Stimulated activated CD8-positive, alpha-beta memory T cell treated with anti-CD3 and anti-CD28 coated beads, Interleukin-4, amount 100 ng/mL, for 24 hours (primary cell): ENCODE data around the gene GAK.

Experiments
- DNase-seq: peaks from one replicate; pipeline ENCODE4 v3.0.0-alpha.2; 2020; ENCODE audit warnings: low read depth

GAK gene

DNA sequence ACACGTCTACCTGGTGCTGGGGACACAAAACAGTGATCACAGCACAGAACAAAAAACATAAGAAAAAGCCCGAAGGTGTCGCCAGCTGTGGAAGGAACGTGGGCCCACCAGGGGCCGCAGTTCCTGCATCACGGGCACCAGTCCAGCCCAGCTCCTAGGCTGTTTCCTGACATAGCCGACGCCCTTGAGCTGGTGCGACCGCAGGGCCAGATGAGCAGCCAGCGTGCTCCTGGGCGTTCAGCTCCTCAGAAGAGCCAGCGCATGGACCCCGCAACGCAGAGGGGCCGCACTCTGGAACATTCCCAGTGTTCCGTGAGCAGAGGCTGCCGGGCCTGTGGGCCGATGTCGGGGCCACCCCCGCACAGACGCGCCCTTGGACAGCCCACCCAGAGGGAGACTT lies 44.1 kb downstream of the GAK start:
- DNase-seq: no peak

DNA sequence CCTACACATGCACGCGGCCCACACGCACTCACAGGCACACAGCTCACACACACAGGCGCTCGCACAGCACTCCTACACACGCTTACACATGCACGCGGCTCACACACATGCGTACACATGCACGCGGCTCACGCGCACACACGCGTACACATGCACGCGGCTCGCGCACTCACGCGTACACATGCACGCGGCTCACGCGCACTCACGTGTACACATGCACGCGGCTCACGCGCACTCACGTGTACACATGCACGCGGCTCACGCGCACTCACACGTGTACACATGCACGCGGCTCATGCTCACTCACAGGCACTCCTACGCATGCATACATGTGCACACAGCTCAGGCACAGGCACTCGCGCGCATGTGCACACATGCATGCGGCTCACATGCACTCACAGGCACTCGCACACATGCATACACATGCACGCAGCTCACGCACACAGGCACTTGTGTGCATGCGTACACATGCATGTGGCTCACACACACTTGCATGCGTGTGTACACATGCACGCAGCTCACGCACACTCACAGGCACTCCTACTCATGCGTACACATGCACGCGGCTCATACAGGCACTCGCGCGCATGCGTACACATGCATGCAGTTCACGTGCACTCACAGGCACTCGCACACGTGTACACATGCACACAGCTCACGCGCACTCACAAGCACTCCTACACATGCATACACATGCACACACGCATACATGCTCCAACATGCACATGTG lies 44.9 kb downstream of the GAK start:
- no peak for DNase-seq

DNA sequence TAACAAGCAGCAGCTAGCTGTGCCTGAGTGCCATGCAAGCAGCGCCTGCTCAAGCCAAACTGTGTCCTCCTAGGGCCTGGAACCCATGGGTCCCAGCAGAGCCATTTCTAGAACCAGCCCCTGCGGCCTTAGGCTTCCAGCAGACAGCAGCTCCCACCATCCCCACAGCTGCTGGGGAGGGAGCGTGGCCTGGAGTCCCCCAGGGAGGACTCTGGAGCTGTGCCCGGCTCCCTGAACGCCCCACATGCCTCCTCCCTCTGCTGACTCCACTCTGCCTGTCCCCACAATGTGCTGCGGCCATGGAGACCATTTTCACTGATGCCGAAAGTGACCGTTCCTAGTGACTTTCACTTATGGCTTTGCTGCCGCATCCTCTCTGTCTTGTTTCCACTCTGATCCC lies 45.9 kb downstream of the GAK start:
- no peak for DNase-seq

DNA sequence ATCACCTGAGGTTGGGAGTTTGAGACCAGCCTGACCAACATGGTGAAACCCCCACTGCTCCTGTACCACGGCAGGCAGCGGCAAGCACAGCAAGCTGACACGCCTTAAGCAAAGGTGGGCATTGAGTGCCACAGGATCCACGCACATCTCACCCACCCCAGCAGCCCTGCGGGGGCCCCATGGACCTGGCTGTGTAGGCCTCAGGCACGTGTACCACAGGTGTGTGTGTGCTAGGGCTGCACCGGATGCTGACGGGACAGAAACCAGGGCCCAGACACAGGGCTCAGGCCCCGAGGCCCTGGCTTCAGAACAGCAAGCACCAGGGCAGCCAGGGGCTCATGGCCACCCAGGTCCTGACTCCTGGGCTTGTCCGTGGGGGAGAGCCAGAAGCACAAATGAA lies 46.8 kb downstream of the GAK start:
- no peak for DNase-seq

DNA sequence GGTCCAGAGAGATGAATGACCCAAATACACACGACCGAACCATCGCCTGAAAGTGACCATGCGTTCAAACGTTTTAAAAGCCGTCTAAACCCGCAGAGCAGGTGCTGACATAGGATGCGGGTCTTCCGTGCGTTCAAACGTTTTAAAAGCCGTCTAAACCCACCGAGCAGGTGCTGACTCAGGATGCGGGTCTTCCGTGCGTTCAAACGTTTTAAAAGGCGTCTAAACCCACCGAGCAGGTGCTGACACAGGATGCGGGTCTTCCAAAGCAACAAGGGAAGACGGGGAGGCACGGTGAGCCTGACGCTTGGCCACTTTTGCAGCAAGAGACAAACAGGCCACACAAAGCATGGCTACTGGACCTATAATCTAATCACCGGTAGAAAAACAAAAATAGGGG lies 47.2 kb downstream of the GAK start:
- no peak for DNase-seq

DNA sequence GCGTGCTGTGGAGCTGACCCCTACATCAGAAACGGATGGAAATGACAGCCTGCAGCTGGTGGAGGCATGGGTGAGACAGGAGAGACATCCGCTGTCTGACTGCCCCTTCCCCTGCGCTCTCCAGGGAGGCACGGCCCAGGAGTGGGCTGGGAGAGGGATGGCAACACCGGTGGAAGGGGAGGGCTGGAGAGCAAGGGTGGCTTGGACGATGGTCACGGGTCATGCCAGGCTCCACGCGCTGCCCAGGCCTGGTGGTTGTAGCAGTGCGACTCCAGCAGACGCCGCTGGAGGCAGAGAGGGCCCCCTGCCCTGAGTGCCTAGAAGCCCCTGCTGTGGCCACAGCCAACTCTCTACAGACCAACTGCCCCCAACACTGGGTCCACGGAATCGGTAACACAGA lies 47.9 kb downstream of the GAK start:
- no peak for DNase-seq

DNA sequence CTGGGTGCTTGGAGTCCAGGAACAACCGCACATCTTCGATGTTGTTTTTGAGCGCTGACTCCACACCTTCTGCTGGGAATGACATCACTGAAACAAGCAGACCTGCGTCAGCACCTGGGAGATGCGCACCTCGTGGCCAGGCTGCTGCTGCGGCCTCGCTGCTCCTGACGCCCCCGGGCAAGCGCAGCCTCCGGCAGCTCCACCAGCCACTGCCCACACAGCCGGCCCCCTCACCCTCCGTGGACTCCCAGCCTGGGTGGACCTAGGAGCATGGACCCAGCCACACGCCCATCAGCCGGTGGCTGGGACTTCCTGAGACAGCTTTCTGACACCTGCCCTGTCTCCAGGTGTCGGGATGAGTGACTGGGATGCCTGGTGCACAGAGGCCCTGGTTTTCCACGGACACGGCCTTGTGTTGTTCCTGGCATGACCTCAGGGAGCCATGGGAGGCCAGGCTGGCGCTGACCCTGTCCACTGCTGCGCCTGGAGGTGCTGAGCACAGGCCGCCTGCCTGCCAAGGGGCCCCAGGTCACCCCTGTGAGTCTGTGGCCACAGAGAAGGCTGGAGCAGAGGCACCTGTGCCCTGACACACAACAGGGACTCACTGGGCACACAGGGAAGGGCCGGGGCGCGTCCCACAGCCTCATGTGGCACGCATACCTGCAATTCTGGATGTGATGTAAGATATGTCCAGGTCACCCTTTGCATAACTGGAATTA lies 48.6 kb downstream of the GAK start:
- no peak for DNase-seq

DNA sequence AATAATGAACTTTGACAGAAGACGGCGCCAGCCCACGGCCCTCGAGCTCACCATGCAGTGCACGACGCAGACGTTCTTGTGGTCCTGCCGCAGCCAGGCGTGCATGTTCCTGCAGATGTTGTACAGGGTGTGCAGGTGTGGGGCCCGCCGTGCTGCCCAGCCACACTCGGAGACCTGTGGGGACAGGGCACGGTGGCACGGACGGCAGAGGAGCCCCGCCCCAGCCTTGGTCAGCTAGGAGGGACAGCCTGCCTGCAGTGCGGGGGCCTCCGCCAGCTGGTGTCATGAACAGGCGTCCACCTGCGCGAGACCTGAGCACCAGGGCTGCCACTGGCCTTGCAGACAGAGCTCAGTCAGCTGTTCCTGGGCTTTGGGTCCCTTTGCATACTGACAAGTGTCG lies 49.5 kb downstream of the GAK start:
- no peak for DNase-seq

DNA sequence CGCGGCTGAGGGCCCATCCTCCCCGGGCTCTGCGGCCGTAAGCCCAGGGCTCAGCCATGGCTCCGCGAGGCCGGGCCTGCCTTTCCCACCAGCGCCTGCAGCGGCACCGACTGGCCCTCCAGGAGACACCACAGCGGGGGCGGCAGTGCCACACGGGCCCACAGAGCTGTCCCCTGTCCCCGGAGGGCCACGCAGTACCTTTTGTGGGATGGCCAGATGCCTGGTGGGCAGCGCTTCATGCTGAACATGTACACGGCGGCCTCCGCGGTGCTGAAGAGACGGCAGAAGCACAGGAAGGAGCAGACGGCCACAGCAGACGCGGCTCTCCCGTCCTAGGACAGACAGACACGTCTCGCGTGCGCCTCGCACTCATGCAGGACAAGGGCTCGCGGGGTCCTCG lies 50.4 kb downstream of the GAK start:
- DNase-seq: no peak

DNA sequence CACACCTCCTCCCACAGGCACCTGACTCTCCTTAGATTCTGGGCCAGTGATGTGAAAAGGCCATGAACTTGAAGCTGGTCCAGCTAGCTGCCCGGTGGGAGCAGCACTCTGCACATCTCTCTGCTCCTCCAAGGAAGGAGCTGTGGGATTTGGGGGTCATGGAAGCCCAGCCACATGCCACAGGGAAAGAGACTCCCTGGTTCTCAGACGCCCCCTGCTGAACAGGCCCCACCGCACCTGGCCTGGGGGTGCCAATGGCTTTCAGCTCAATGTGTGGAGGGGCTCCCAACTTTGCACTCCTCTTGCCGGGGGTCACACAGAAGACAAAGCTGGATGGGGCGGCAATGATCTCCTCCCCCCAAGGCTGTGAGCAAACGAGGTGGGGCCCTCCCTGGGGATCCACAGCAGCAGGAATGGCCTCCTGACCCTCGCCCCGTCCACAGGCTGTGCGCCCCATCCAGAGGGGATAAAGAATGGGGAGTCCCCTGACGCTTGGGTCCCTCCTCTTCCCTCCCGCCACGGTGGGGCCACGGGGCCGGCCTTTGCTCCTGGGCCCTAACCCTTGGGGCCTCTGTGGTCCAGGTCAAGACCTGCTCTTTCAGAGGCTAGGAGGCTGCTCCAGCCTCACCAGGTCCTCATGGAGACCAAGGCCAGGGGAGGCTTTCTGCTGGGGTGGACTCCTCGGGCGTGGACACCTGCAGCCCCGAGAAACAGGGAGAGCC lies 51.3 kb downstream of the GAK start:
- no peak for DNase-seq

DNA sequence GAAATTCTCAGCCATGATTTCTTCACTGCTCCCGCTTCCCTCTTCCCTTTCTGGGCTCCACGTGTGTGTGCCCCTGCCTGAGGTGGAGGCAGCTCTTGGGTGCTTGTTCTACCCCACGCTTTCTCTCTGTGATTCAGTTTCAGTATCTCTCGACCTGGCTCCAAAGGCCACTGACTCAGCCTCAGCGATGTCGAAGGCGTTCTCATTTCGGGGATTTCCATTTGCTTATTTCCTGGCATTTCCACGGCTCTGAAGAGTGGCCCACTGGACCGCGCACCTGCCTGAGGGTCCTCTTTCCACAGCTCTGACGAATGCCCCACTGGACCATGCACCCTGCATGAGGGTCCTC lies 52.4 kb downstream of the GAK start:
- DNase-seq: peak; percentile 37

DNA sequence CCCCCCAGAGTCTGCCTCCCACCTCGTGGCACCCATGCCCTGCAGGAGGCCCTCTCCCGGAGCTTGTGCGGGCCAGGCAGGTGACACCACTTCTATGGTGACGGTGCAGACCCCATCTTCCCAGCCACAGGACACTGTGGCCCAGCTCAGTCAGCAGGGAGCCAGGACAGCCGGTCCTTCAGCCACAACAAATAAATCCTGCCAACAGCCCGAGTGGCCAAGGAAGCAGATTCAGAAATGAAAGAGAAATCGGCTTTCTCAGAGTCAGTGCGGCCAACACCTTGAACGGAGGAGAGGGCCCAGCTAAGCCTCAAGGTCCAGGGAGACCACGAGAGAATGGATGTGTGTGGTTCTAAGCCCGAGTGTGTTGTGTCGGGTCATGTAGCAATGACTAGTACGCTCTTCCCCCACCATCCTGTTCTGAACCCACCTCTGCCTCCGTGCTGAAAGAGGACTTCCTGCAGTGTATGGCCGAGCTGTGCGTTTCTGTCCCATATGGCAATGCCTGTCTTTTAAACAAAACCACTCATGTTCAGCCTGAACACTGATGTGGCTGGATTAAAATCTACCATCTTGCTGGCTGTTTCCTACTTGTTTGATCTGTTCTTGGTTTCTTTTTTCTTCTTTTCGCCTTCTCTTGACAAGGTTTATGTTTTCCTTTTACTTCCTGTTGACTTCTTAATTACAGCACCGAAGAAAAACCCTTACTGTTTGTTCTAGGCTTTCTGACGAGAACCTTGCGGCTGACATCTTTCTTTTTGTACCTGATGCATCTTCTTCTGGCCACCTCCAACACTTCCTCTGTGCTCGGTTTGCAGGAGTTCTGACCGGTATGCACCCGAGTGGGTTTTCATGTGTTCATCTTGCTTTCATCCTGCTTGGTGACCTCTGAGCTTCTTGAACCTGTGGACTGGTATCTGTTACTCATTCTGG lies 53.1 kb downstream of the GAK start:
- DNase-seq: no peak

DNA sequence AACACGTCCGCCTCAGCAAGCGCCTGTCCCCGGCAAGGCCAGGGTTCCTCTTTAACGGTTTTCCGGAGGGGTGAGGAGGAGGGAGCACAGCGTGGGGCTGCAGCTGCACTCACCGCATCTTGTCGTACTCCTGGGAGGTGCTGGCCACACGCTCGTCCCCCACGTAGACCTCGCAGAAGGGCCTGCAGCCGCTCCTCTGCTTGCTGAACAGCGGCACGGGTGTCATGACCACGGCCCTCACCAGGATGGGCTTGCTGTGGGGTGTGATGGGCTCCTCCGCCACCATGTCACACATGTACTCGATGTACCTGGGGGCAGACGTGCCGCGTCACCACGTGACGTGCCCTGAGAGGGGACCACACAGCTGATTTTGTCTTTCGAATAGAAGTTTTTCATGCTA lies 54.6 kb downstream of the GAK start:
- no peak for DNase-seq

DNA sequence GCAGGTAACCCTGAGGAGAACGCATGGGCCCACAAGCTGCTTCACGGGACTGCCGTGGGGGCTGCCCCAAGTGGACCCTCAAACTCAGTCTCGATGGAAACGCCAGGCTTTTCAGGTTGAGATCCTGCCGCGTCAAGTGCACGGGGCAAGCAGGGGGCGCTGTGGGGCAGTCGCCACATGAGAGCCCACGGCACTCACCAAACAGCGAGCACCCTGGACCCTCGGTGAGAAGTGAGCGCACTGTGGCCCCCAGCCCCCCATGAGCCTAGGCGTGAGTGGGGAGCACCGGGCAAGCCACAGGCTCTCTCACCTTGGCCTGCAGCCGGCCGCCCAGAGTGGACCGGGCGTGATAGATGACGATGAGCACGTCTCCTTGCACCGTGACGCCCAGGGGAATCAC lies 55.3 kb downstream of the GAK start:
- no peak for DNase-seq

DNA sequence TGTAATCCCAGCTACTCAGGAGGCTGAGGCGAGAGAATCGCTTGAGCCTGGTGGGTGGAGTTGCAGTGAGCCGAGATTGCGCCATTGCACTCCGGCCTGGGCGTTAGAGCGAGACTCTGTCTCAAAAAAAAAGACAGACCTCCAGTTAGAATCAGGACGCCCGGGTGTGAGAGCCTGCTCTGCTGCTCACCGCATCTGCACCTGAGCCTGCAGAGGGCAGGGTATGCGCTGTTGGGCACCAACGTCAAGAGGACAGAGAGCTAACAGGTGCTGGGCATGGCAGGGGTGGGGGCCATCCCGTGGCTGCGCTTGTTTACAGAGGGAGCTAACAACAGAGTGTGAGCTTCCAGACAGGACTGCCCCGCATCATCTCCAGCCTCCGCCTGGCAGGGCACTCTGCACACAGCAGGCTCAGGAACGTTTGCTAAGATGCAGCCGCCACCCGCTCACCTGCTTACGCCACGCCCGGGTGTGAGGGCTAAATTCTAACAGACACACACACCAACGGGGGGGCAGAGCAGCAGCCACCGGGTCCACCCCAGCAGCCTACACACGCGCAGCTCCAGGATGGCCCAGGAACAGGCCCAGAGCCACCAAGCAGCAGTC lies 56.2 kb downstream of the GAK start:
- DNase-seq: no peak

DNA sequence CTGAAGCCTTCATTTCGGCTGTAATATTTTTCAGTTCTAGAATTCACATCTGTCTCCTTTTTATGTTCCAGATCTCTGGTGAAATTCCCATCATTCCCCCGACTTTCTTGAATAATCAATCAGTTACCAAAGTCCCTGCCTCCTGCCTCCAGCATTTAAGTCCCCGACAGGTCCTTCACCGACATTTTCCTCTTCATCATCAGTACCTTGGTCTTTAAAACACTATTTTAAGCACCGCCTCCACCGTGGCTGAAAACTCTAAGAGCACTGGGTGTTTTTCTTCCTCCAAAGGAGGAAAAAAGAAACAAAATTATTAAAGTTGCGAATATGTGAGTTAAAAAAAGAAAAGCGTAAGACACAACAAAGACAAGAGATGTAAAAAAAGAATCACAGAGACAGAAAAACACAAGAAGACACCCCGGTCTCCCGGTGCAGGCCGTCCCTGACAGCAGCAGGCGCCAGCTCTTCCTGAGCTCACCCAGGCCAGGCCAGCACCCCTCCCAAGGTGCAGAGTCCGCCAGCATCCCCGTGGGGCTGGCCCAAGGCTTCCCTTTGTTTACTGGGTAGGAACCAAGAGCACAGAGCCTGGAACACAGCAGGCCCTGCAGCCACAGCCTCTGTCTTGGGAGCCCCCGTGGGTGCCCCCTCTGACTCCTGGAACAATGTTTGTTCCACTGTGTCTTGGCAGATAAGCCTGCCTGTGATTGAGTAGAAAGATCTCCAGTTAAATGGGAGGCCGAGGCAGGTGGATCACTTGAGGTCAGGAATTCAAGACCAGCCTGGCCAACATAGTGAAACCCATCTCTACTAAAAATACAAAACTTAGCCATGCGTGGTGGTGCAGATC lies 56.9 kb downstream of the GAK start:
- no peak for DNase-seq

DNA sequence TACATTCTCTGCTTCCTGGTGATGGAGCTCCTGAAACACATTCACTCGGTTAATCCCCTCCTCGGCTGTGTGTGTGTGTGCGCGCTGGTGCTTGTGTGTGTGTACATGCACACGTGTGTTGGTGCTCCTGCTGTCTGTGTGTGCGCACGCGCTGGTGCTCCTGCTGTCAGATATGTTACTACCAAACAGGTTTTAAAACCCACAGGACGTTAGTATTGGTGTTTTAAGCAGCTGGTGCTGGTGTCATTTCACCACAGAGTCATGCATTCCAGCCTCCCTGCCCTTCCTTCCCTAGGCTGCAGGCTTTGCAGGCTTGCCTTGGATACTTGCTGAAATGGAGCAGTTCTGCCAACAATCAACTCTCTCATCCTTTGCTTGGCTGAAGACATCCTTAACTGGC lies 58.1 kb downstream of the GAK start:
- DNase-seq: no peak

DNA sequence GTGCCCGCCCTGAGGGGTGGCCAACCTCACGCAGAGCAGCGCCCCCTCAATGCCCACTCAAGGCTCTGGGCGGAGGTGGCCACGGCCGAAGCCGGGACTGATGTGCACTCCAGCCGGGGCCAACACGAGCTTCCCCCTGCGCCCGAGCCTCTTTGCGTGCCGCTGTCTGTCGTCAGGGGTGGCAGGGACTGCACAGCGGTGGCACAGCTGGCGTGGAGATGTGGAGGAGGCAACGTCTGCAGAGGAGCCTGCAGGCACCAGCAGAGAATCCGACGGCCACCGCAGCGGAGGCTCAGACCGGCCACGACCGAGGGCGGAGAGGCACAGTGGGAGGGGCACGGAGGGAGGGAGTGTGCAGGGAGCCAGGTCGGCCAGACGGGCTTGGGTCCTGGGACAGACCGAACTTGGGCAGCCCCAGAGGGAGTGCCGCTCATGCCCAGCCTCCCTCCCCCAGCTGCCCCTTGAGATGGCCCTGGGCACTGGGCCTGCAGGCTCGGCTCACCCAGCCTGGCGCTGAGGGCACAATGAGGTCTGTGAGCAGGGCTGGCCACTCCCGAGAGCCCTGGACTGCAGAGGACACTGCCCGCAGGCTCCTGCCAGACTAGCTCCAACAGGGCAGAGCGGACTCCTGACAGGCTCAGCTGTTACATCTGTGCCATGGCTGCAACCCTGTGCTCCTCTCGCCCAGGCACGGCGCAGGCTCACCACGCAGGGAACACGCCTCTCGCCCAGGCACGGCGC lies 59.7 kb downstream of the GAK start:
- DNase-seq: no peak

DNA sequence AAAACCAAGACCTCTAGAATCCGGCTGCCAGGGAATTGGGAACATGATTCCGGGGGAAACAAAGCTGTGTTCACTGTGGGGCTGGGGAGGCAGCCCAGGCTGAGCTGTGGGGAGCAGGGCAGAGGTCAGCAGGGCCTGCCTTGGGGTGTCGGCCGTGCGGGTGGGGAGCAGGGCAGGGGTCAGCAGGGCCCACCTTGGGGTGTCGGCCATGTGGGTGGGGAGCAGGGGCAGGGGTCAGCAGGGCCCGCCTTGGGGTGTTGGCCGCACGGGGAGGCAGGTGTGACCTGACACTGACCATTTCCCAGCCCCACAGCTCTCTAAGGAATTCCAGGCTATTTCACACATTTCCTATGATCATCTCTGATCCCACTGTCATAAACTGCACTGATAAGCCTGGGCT lies 60.6 kb downstream of the GAK start:
- no peak for DNase-seq

DNA sequence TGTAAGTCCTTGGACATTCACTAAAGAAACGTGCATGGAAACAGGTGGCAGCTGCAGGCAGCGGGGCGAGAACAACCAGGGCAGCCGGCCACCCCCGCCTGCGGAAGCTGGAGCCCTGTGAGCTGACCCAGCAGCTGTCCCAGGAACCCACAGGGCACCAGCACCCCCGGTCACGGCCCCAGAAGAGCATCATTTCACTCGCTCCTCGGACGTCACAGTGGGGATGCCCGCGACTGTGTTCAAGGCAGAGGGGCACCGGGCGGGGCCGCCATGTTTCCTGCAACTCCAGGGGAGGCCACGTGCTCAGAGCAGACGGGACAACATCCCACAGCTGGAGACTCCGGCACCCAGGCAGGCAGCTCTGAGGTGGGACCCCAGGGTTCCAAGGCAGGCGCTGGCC lies 61.2 kb downstream of the GAK start:
- DNase-seq: no peak
